WTC11 (cell line): Measurements from ENCODE around the gene SRSF3. TPM values are rescaled to one million over a fixed set of nuclear protein-coding genes. Genes with fewer than 3 reads are reported as not detected.

Experiments
- ATAC-seq: fragments of 200-7000 bp; cut with Tn5 transposase; 2 replicates; pipeline ENCODE4 v1.10.0; 2021; ENCODE audit warnings: mild to moderate bottlenecking, moderate library complexity
- CTCF ChIA-PET: fragments of 300-600 bp; sonication (Branson Sonifier 250); formaldehyde crosslinking; loops from one replicate; lab custom pipeline; 2021; ENCODE audit warnings: antibody characterized with exemption; lab: Charles Lee
- POLR2A ChIA-PET: fragments of 350-600 bp; sonication (Branson Sonifier 250); formaldehyde crosslinking; loops from one replicate; lab custom pipeline; 2021; ENCODE audit warnings: antibody characterized with exemption; lab: Charles Lee
- DNase-seq: peaks from one replicate; pipeline ENCODE4 v3.0.0; 2021; ENCODE audit warnings: low spot score
- H3K27ac Mint-ChIP-seq: 2 replicates; pipeline ENCODE4 v1.8.0; 2021; ENCODE audit warnings: mixed read lengths
- H3K27me3 Mint-ChIP-seq: 2 replicates; pipeline ENCODE4 v1.8.0; 2021; ENCODE audit warnings: low read depth, mild to moderate bottlenecking, moderate library complexity, mixed read lengths
- H3K36me3 Mint-ChIP-seq: 2 replicates; pipeline ENCODE4 v1.8.0; 2021; ENCODE audit warnings: mixed read lengths
- H3K4me1 Mint-ChIP-seq: 2 replicates; pipeline ENCODE4 v1.8.0; 2022; ENCODE audit warnings: mixed read lengths
- H3K4me3 Mint-ChIP-seq: 2 replicates; pipeline ENCODE4 v1.8.0; 2021; ENCODE audit warnings: mild to moderate bottlenecking, moderate library complexity, mixed read lengths
- H3K9me3 Mint-ChIP-seq: 2 replicates; pipeline ENCODE4 v1.8.0; 2021; ENCODE audit warnings: mixed read lengths
- CDX4 ChIP-seq: fragments of 250-450 bp; sonication (Bioruptor Pico); IDR thresholded peaks from 2 replicates; pipeline ENCODE4 v1.9.0; 2021; ENCODE audit warnings: moderate library complexity, mild to moderate bottlenecking, inconsistent platforms, borderline replicate concordance
- E2F1 ChIP-seq: sonication (generic); formaldehyde crosslinking; IDR thresholded peaks from 2 replicates; pipeline ENCODE4 v1.8.0; 2022; ENCODE audit warnings: mild to moderate bottlenecking, missing genetic modification reagents
- ELF4 ChIP-seq: sonication (generic); formaldehyde crosslinking; IDR thresholded peaks from 2 replicates; pipeline ENCODE4 v1.8.1; 2022; ENCODE audit warnings: low read depth, mild to moderate bottlenecking, moderate library complexity, missing genetic modification reagents
- FOXJ3 ChIP-seq: sonication (generic); formaldehyde crosslinking; IDR thresholded peaks from 2 replicates; pipeline ENCODE4 v1.9.0; 2021; ENCODE audit warnings: missing genetic modification reagents, mild to moderate bottlenecking, borderline replicate concordance
- FOXP4 ChIP-seq: sonication (generic); formaldehyde crosslinking; IDR thresholded peaks from 2 replicates; pipeline ENCODE4 v1.8.0; 2022; ENCODE audit warnings: mild to moderate bottlenecking, missing genetic modification reagents
- NR2C2 ChIP-seq: sonication (generic); formaldehyde crosslinking; IDR thresholded peaks from 2 replicates; pipeline ENCODE4 v1.8.0; 2022; ENCODE audit warnings: mild to moderate bottlenecking, missing genetic modification reagents
- RELA ChIP-seq: sonication (generic); formaldehyde crosslinking; IDR thresholded peaks from 2 replicates; pipeline ENCODE4 v1.8.1; 2022; ENCODE audit warnings: missing genetic modification reagents, mild to moderate bottlenecking, borderline replicate concordance
- RORB ChIP-seq: fragments of 250-450 bp; sonication (Bioruptor Pico); IDR thresholded peaks from 2 replicates; pipeline ENCODE4 v1.9.0; 2021; ENCODE audit warnings: mild to moderate bottlenecking
- TCF7 ChIP-seq: sonication (generic); formaldehyde crosslinking; IDR thresholded peaks from 2 replicates; pipeline ENCODE4 v1.8.0; 2022; ENCODE audit warnings: mild to moderate bottlenecking, low read depth, missing genetic modification reagents, moderate library complexity
- ZNF121 ChIP-seq: sonication (generic); formaldehyde crosslinking; IDR thresholded peaks from 2 replicates; pipeline ENCODE4 v1.8.0; 2023; ENCODE audit warnings: missing genetic modification reagents
- ZNF317 ChIP-seq: sonication (generic); formaldehyde crosslinking; IDR thresholded peaks from 2 replicates; pipeline ENCODE4 v1.8.1; 2023; ENCODE audit warnings: low read depth, mild to moderate bottlenecking, moderate library complexity, missing genetic modification reagents, borderline replicate concordance
- ZSCAN18 ChIP-seq: fragments of 250-450 bp; sonication (Bioruptor Pico); IDR thresholded peaks from 2 replicates; pipeline ENCODE4 v2.1.2; 2022; ENCODE audit warnings: mild to moderate bottlenecking, moderate library complexity
- total RNA-seq: library from RNA; stranded (reverse); gene quantifications from 3 replicates; pipeline ENCODE4 v1.2.3, GENCODE V29; 2021
- TF ChIP-seq, protein P1 (sequence below): sonication (generic); formaldehyde crosslinking; IDR thresholded peaks from 2 replicates; pipeline ENCODE4 v1.8.1; 2022; ENCODE audit warnings: low read depth, mild to moderate bottlenecking, moderate library complexity, missing genetic modification reagents, borderline replicate concordance
- TF ChIP-seq, protein P2 (sequence below): sonication (generic); formaldehyde crosslinking; conservative IDR thresholded peaks from 2 replicates; pipeline ENCODE4 v1.8.1; 2023; ENCODE audit warnings: mild to moderate bottlenecking, low read depth, missing genetic modification reagents, moderate library complexity
- TF ChIP-seq, protein P3 (sequence below): sonication (generic); formaldehyde crosslinking; IDR thresholded peaks from 2 replicates; pipeline ENCODE4 v1.8.1; 2023; ENCODE audit warnings: mild to moderate bottlenecking, missing genetic modification reagents, borderline replicate concordance
- TF ChIP-seq, protein P4 (sequence below): sonication (generic); formaldehyde crosslinking; IDR thresholded peaks from 2 replicates; pipeline ENCODE4 v1.8.1; 2023; ENCODE audit warnings: mild to moderate bottlenecking, missing genetic modification reagents
- TF ChIP-seq, protein P5 (sequence below): sonication (generic); formaldehyde crosslinking; IDR thresholded peaks from 2 replicates; pipeline ENCODE4 v1.8.0; 2023; ENCODE audit warnings: missing genetic modification reagents

The SRSF3 gene
- total RNA-seq, 1 experiment from 2014 or later: 554 TPM

DNA sequence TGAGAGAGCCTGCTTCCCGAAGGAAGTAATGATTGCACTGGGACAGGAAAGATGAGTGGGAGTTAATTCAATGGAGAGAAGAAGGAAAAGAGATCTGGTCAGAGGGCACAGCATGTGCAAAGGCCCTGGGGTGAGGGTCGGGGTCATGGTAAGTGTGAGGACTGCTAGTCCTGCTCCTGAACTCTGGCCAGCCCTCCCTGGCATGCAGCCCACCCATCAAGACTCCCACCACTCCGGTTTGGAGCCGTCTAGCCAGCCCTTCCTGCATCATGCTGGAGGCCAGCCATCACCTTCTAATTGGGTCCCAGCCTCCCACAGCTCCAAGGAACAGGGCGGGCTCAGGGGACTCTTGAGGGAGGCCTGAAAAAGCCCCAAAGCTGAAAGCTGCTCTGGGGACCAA, 42.1 kb downstream of the SRSF3 start (continued):
- TF ChIP-seq ZNF121 (CRISPR knock-in tag) (no peak), RELA (CRISPR knock-in tag) (no peak), RORB (CRISPR knock-in tag) (no peak), E2F1 (CRISPR knock-in tag) (no peak), ZSCAN18 (CRISPR knock-in tag) (no peak)
- TF ChIP-seq, protein P1, sequence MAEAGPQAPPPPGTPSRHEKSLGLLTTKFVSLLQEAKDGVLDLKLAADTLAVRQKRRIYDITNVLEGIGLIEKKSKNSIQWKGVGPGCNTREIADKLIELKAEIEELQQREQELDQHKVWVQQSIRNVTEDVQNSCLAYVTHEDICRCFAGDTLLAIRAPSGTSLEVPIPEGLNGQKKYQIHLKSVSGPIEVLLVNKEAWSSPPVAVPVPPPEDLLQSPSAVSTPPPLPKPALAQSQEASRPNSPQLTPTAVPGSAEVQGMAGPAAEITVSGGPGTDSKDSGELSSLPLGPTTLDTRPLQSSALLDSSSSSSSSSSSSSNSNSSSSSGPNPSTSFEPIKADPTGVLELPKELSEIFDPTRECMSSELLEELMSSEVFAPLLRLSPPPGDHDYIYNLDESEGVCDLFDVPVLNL (CRISPR knock-in tag): no peak

GRCh38 chr6:36636687-36637418, 42.7 kb downstream of the SRSF3 start:
- H3K4me1 Mint-ChIP-seq: peaks cover 15% of the 10 kb centered on the region
- H3K9me3 Mint-ChIP-seq: no peaks in the 10 kb centered on the region
- no peak for DNase-seq
- no peak for ATAC-seq
- no peak overlapping the region for H3K27ac Mint-ChIP-seq
- H3K4me3 Mint-ChIP-seq: no peak overlapping the region
- H3K27me3 Mint-ChIP-seq: no peaks in the 10 kb centered on the region
- CTCF ChIA-PET: interaction anchor here (1.3 kb wide), 1 partner anchor 249 kb away, joined by 3 read pairs; no protein-coding TSS in a partner anchor
- POLR2A ChIA-PET: no interaction called here
- H3K36me3 Mint-ChIP-seq: no peaks in the 10 kb centered on the region
- TF ChIP-seq FOXP4 (CRISPR knock-in tag): no peak
- TF ChIP-seq CDX4 (CRISPR knock-in tag): no peak
- no peak for TF ChIP-seq FOXJ3 (CRISPR knock-in tag)
- TF ChIP-seq, protein P2, sequence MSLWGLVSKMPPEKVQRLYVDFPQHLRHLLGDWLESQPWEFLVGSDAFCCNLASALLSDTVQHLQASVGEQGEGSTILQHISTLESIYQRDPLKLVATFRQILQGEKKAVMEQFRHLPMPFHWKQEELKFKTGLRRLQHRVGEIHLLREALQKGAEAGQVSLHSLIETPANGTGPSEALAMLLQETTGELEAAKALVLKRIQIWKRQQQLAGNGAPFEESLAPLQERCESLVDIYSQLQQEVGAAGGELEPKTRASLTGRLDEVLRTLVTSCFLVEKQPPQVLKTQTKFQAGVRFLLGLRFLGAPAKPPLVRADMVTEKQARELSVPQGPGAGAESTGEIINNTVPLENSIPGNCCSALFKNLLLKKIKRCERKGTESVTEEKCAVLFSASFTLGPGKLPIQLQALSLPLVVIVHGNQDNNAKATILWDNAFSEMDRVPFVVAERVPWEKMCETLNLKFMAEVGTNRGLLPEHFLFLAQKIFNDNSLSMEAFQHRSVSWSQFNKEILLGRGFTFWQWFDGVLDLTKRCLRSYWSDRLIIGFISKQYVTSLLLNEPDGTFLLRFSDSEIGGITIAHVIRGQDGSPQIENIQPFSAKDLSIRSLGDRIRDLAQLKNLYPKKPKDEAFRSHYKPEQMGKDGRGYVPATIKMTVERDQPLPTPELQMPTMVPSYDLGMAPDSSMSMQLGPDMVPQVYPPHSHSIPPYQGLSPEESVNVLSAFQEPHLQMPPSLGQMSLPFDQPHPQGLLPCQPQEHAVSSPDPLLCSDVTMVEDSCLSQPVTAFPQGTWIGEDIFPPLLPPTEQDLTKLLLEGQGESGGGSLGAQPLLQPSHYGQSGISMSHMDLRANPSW (CRISPR knock-in tag): no peak
- TF ChIP-seq, protein P3, sequence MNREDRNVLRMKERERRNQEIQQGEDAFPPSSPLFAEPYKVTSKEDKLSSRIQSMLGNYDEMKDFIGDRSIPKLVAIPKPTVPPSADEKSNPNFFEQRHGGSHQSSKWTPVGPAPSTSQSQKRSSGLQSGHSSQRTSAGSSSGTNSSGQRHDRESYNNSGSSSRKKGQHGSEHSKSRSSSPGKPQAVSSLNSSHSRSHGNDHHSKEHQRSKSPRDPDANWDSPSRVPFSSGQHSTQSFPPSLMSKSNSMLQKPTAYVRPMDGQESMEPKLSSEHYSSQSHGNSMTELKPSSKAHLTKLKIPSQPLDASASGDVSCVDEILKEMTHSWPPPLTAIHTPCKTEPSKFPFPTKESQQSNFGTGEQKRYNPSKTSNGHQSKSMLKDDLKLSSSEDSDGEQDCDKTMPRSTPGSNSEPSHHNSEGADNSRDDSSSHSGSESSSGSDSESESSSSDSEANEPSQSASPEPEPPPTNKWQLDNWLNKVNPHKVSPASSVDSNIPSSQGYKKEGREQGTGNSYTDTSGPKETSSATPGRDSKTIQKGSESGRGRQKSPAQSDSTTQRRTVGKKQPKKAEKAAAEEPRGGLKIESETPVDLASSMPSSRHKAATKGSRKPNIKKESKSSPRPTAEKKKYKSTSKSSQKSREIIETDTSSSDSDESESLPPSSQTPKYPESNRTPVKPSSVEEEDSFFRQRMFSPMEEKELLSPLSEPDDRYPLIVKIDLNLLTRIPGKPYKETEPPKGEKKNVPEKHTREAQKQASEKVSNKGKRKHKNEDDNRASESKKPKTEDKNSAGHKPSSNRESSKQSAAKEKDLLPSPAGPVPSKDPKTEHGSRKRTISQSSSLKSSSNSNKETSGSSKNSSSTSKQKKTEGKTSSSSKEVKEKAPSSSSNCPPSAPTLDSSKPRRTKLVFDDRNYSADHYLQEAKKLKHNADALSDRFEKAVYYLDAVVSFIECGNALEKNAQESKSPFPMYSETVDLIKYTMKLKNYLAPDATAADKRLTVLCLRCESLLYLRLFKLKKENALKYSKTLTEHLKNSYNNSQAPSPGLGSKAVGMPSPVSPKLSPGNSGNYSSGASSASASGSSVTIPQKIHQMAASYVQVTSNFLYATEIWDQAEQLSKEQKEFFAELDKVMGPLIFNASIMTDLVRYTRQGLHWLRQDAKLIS (CRISPR knock-in tag): no peak
- TF ChIP-seq, protein P4, sequence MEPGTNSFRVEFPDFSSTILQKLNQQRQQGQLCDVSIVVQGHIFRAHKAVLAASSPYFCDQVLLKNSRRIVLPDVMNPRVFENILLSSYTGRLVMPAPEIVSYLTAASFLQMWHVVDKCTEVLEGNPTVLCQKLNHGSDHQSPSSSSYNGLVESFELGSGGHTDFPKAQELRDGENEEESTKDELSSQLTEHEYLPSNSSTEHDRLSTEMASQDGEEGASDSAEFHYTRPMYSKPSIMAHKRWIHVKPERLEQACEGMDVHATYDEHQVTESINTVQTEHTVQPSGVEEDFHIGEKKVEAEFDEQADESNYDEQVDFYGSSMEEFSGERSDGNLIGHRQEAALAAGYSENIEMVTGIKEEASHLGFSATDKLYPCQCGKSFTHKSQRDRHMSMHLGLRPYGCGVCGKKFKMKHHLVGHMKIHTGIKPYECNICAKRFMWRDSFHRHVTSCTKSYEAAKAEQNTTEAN (CRISPR knock-in tag): no peak
- TF ChIP-seq, protein P5, sequence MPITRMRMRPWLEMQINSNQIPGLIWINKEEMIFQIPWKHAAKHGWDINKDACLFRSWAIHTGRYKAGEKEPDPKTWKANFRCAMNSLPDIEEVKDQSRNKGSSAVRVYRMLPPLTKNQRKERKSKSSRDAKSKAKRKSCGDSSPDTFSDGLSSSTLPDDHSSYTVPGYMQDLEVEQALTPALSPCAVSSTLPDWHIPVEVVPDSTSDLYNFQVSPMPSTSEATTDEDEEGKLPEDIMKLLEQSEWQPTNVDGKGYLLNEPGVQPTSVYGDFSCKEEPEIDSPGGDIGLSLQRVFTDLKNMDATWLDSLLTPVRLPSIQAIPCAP (CRISPR knock-in tag): no peak
- TF ChIP-seq TCF7 (CRISPR knock-in tag): no peak
- no peak for TF ChIP-seq ELF4
- no peak for TF ChIP-seq NR2C2 (CRISPR knock-in tag)
- no peak for TF ChIP-seq ZNF317 (CRISPR knock-in tag)
